Osteoblast (primary cell): ENCODE measurements around the gene ASXL3. TPM values are rescaled to one million over a fixed set of nuclear protein-coding genes. Genes with fewer than 3 reads are reported as not detected.

Experiments
- DNase-seq: peaks from one replicate; pipeline ENCODE4 v3.0.0; 2011; ENCODE audit warnings: low spot score, mixed read lengths; ENCODE audit not compliant: insufficient read length; ENCODE audit errors: missing footprints
- H2AFZ ChIP-seq: 2 replicates; pipeline ENCODE4 v1.6.0; 2011; ENCODE audit warnings: mild to moderate bottlenecking, low read length
- H3K27ac ChIP-seq: 2 replicates; pipeline ENCODE4 v1.5.1; 2011; ENCODE audit warnings: mild to moderate bottlenecking, low read depth, low read length, moderate library complexity
- H3K27me3 ChIP-seq: 2 replicates; pipeline ENCODE4 v1.6.0; 2012; ENCODE audit warnings: mild to moderate bottlenecking, control low read depth, inconsistent platforms, low read length, moderate library complexity; ENCODE audit not compliant: insufficient read depth
- H3K36me3 ChIP-seq: 2 replicates; pipeline ENCODE4 v1.5.1; 2011; ENCODE audit warnings: mild to moderate bottlenecking, low read length, control low read depth, moderate library complexity; ENCODE audit not compliant: insufficient read depth
- H3K4me1 ChIP-seq: 2 replicates; pipeline ENCODE4 v1.5.1; 2011; ENCODE audit warnings: mild to moderate bottlenecking, low read length, control low read depth, moderate library complexity; ENCODE audit not compliant: insufficient read depth
- H3K4me2 ChIP-seq: 2 replicates; pipeline ENCODE4 v1.6.0; 2011; ENCODE audit warnings: mild to moderate bottlenecking, low read length; ENCODE audit not compliant: insufficient read depth
- H3K4me3 ChIP-seq: fragments of 200-600 bp; sonication (generic); 3 replicates; pipeline ENCODE4 v1.5.1; 2012; ENCODE audit warnings: mild to moderate bottlenecking, low read length, inconsistent platforms; ENCODE audit not compliant: insufficient read depth
- H3K79me2 ChIP-seq: 2 replicates; pipeline ENCODE4 v1.6.0; 2012; ENCODE audit warnings: mild to moderate bottlenecking, low read length, control low read depth, inconsistent platforms; ENCODE audit not compliant: insufficient read depth
- H3K9me3 ChIP-seq: 2 replicates; pipeline ENCODE4 v1.5.1; 2011; ENCODE audit warnings: low read depth, low read length, control low read depth
- H4K20me1 ChIP-seq: 2 replicates; pipeline ENCODE4 v1.6.0; 2012; ENCODE audit warnings: mild to moderate bottlenecking, low read length, control low read depth; ENCODE audit not compliant: insufficient read depth
- CTCF ChIP-seq: IDR thresholded peaks from 2 replicates; pipeline ENCODE4 v1.5.1; 2011; ENCODE audit warnings: mild to moderate bottlenecking, low read depth, low read length, moderate library complexity; ENCODE audit errors: extremely low read depth
- total RNA-seq: library from RNA; depleted of rRNA; stranded (reverse); fragments of >200 nt; gene quantifications from 2 replicates; pipeline ENCODE4 v1.2.3, GENCODE V29; 2012

ASXL3 gene
- total RNA-seq, 1 donor, result not detected

GRCh38 chr18:33716061-33716683 lies 138.2 kb downstream of the ASXL3 start:
- Histone ChIP-seq H3K27me3 (no peaks in the 10 kb centered on the region), H3K9me3 (no peaks in the 10 kb centered on the region), H3K4me3 (no peak overlapping the region), H2AFZ (no peak overlapping the region), H3K36me3 (no peaks in the 10 kb centered on the region), H3K4me1 (no peaks in the 10 kb centered on the region), H3K27ac (no peak overlapping the region), H3K79me2 (no peaks in the 10 kb centered on the region), H3K4me2 (no peak overlapping the region), H4K20me1 (no peaks in the 10 kb centered on the region)
- TF ChIP-seq CTCF, result no peak
- DNase-seq, result no peak

- Histone ChIP-seq H3K27me3 (no peaks in the 10 kb centered on the region), H3K9me3 (no peaks in the 10 kb centered on the region), H3K4me3 (no peak overlapping the region), H3K4me2 (no peak overlapping the region), H2AFZ (no peak overlapping the region), H3K27ac (no peak overlapping the region), H4K20me1 (no peaks in the 10 kb centered on the region), H3K4me1 (no peaks in the 10 kb centered on the region), H3K36me3 (no peaks in the 10 kb centered on the region), H3K79me2 (no peaks in the 10 kb centered on the region)
- TF ChIP-seq CTCF, result no peak
- DNase-seq, result no peak
Observed at GRCh38 chr18:33717339-33717738, 139.3 kb downstream of the ASXL3 start.

GRCh38 chr18:33720133-33720532 lies 142.1 kb downstream of the ASXL3 start:
- no peak for DNase-seq

GRCh38 chr18:33729556-33729955 lies 151.5 kb downstream of the ASXL3 start:
- Histone ChIP-seq H3K9me3 (no peaks in the 10 kb centered on the region), H3K79me2 (no peaks in the 10 kb centered on the region), H3K27me3 (no peaks in the 10 kb centered on the region), H3K4me1 (no peaks in the 10 kb centered on the region), H3K4me2 (no peak overlapping the region), H3K4me3 (no peak overlapping the region), H2AFZ (no peak overlapping the region), H4K20me1 (no peaks in the 10 kb centered on the region), H3K27ac (no peak overlapping the region), H3K36me3 (no peaks in the 10 kb centered on the region)
- TF ChIP-seq CTCF, result no peak
- no peak for DNase-seq

More at GRCh38 chr18:33720133-33720532, 142.1 kb downstream of the ASXL3 start:
- no peaks in the 10 kb centered on the region for H3K4me1 ChIP-seq
- H3K36me3 ChIP-seq, result no peaks in the 10 kb centered on the region
- H4K20me1 ChIP-seq, result no peaks in the 10 kb centered on the region
- TF ChIP-seq CTCF, result no peak
- no peaks in the 10 kb centered on the region for H3K9me3 ChIP-seq
- no peak overlapping the region for H2AFZ ChIP-seq
- H3K27me3 ChIP-seq, result no peaks in the 10 kb centered on the region
- H3K4me3 ChIP-seq, result no peak overlapping the region
- no peak overlapping the region for H3K4me2 ChIP-seq
- no peaks in the 10 kb centered on the region for H3K79me2 ChIP-seq
- no peak overlapping the region for H3K27ac ChIP-seq
